Glutamatergic neuron (in vitro differentiated cells): ENCODE results near the gene CXCR6. TPM values are rescaled to one million over a fixed set of nuclear protein-coding genes. Genes with fewer than 3 reads are reported as not detected.

ENCODE experiments used
- DNase-seq: peaks from one replicate; pipeline ENCODE4 v3.0.0; 2022
- H3K27ac Mint-ChIP-seq: one replicate; pipeline ENCODE4 v1.8.0; 2020; ENCODE audit warnings: mild to moderate bottlenecking, mixed read lengths, inconsistent platforms; ENCODE audit not compliant: unreplicated experiment
- H3K27me3 Mint-ChIP-seq: one replicate; pipeline ENCODE4 v1.8.0; 2020; ENCODE audit warnings: mild to moderate bottlenecking, moderate library complexity, mixed read lengths, inconsistent platforms; ENCODE audit not compliant: unreplicated experiment
- H3K36me3 Mint-ChIP-seq: one replicate; pipeline ENCODE4 v1.8.0; 2020; ENCODE audit warnings: mild to moderate bottlenecking, mixed read lengths, inconsistent platforms; ENCODE audit not compliant: unreplicated experiment
- H3K4me1 Mint-ChIP-seq: one replicate; pipeline ENCODE4 v1.8.0; 2020; ENCODE audit warnings: mild to moderate bottlenecking, low read depth, mixed read lengths, inconsistent platforms; ENCODE audit not compliant: unreplicated experiment
- H3K4me3 Mint-ChIP-seq: one replicate; pipeline ENCODE4 v1.8.0; 2020; ENCODE audit warnings: mild to moderate bottlenecking, mixed read lengths, inconsistent platforms; ENCODE audit not compliant: unreplicated experiment
- H3K9me3 Mint-ChIP-seq: one replicate; pipeline ENCODE4 v1.8.0; 2020; ENCODE audit warnings: mild to moderate bottlenecking, moderate library complexity, mixed read lengths, inconsistent platforms; ENCODE audit not compliant: unreplicated experiment
- CTCF ChIP-seq: fragments of 200-600 bp; sonication (generic); IDR thresholded peaks from one replicate; pipeline ENCODE4 v1.5.0; 2021; ENCODE audit not compliant: partially characterized antibody, unreplicated experiment
- total RNA-seq: library from RNA; stranded (reverse); fragmentation: NEBNext Ultra II Directional; extraction: Animal tissue kit (Norgen Biotek cat#: 25700); gene quantifications from one replicate; pipeline ENCODE4 v1.2.1, GENCODE V29; 2021; ENCODE audit not compliant: unreplicated experiment

Gene CXCR6
- total RNA-seq, 1 donor from 2014 or later: not detected

- no peaks in the 10 kb centered on the region for H3K36me3 Mint-ChIP-seq
- no peak overlapping the region for H3K27ac Mint-ChIP-seq
- TF ChIP-seq CTCF: no peak
- no peaks in the 10 kb centered on the region for H3K4me1 Mint-ChIP-seq
- H3K27me3 Mint-ChIP-seq: peaks cover 3% of the 10 kb centered on the region
- DNase-seq: no peak
- H3K4me3 Mint-ChIP-seq: no peak overlapping the region
- peaks cover 3% of the 10 kb centered on the region for H3K9me3 Mint-ChIP-seq
Observed at GRCh38 chr3:45969953-45970352, 26.7 kb downstream of the CXCR6 start.

GRCh38 chr3:45972534-45973402, 29.5 kb downstream of the CXCR6 start:
- Mint-ChIP-seq H3K9me3 (peaks cover 2% of the 10 kb centered on the region), H3K36me3 (no peaks in the 10 kb centered on the region), H3K4me1 (no peaks in the 10 kb centered on the region), H3K27ac (no peak overlapping the region), H3K4me3 (no peak overlapping the region), H3K27me3 (peaks cover 5% of the 10 kb centered on the region)
- no peak for DNase-seq
- no peak for TF ChIP-seq CTCF

DNA sequence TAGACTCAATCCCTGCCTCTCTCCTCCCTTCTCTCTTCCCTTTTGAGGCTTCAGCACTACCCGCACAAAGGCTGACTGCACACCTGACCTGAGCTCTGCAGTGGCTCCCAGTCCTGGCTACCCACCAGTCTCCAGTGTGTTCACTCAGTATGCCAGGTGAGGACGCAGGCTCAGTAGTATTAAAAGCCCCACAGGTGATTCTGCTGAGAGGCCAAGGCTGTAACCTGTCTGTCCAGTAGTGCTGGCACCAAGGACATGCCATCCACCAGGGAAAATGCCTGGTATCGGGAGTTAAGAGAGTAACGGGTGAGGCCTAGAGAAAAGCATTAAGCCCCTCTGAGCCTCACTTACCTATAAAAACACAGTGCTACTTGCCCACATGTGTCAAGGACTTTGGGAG, 31.4 kb downstream of the CXCR6 start:
- Mint-ChIP-seq H3K27me3 (peaks cover 4% of the 10 kb centered on the region), H3K36me3 (no peaks in the 10 kb centered on the region)
- TF ChIP-seq CTCF: no peak

GRCh38 chr3:45975686-45976085, 32.4 kb downstream of the CXCR6 start:
- Mint-ChIP-seq H3K9me3 (no peaks in the 10 kb centered on the region), H3K4me1 (no peaks in the 10 kb centered on the region), H3K36me3 (no peaks in the 10 kb centered on the region), H3K27me3 (peaks cover 4% of the 10 kb centered on the region), H3K4me3 (no peak overlapping the region), H3K27ac (no peak overlapping the region)
- TF ChIP-seq CTCF: no peak
- no peak for DNase-seq

More for the DNA sequence above, 31.4 kb downstream of the CXCR6 start:
- no peak for DNase-seq
- Mint-ChIP-seq H3K9me3 (no peaks in the 10 kb centered on the region), H3K27ac (no peak overlapping the region), H3K4me1 (no peaks in the 10 kb centered on the region), H3K4me3 (no peak overlapping the region)
